Uterus (tissue), 4 donors: ENCODE data around the gene SRSF11. TPM values are rescaled to one million over a fixed set of nuclear protein-coding genes. Genes with fewer than 3 reads are reported as not detected.
"Not testable (repeated sequence)": the region's sequence is repeated elsewhere in the genome, so short reads cannot be mapped to it uniquely, and the experiment has no call there.

Source experiments
- DNase-seq, 2 donors: peaks; one replicate each; pipeline ENCODE4 v3.0.0-alpha.2; 2019 to 2020
- H3K27ac ChIP-seq, 2 donors: fragments of 200-600 bp; sonication (generic); 1 replicate in 1 of 2; 2 replicates in 1 of 2; pipeline ENCODE4 v1.5.1; 2016 to 2018
- H3K27me3 ChIP-seq, 2 donors: fragments of 200-600 bp; sonication (generic); one replicate each; pipeline ENCODE4 v1.5.1; 2018 to 2019; ENCODE audit warnings: control low read depth in 1 of 2
- H3K36me3 ChIP-seq, 2 donors: fragments of 200-600 bp; sonication (generic); one replicate each; pipeline ENCODE4 v1.5.1; 2019; ENCODE audit warnings: control low read depth in 1 of 2
- H3K4me1 ChIP-seq, 2 donors: fragments of 200-600 bp; sonication (generic); one replicate each; pipeline ENCODE4 v1.5.1; 2018 to 2019; ENCODE audit warnings: control low read depth in 1 of 2
- H3K4me3 ChIP-seq, 2 donors: fragments of 200-600 bp; sonication (generic); 1 replicate in 1 of 2; 2 replicates in 1 of 2; pipeline ENCODE4 v1.5.1; 2018 to 2019; ENCODE audit warnings: mild to moderate bottlenecking in 1 of 2
- H3K9me3 ChIP-seq, 2 donors: fragments of 200-600 bp; sonication (generic); one replicate each; pipeline ENCODE4 v1.5.1; 2019; ENCODE audit warnings: control low read depth in 1 of 2
- CTCF ChIP-seq, 4 experiments: fragments of 200-600 bp in 2 of 4; fragments of 450-650 bp in 2 of 4; sonication (generic) in 2 of 4; IDR thresholded peaks; one replicate each; pipeline ENCODE4 v1.5.1; 2016 to 2019; ENCODE audit warnings: antibody characterized with exemption in 4 of 4, mild to moderate bottlenecking in 2 of 4, moderate library complexity in 1 of 4
- POLR2A ChIP-seq, 2 donors: fragments of 450-650 bp; IDR thresholded peaks; one replicate each; pipeline ENCODE4 v1.6.1; 2016; ENCODE audit warnings: antibody characterized with exemption in 2 of 2, mild to moderate bottlenecking in 1 of 2, moderate library complexity in 1 of 2
- intact Hi-C: fragments of 100-400 bp; cut with DNase I; formaldehyde crosslinking; loops from one replicate; pipeline ENCODE4 v1.15.1; 2023; ENCODE audit warnings: low total_unique reads
- total RNA-seq, 4 donors: library from RNA; depleted of rRNA in 3 of 4; stranded (reverse); fragments of >200 nt in 3 of 4; gene quantifications; one replicate each; pipeline versions ENCODE4 v1.1.0 to v1.2.4, GENCODE V29; 2014 to 2023
- donor health status: DM: yes; HTN: yes; CAD: no.

The SRSF11 gene
- total RNA-seq: 100 to 1,000 TPM; 172 to 316 (median 237) TPM

- H3K4me1 ChIP-seq: peaks cover 4 to 25% of the 10 kb centered on the region in 2 donors
- intact Hi-C loops: no loop called here
Measured at GRCh38 chr1:70221238-70222121, at the start of gene SRSF11. Gene SRSF11 (plus strand): TSS chr1:70221380. CDS start chr1:70221637, 257 bp downstream.

GRCh38 chr1:70171512-70171911 lies 49.7 kb upstream of the SRSF11 start:
- no peak overlapping the region for H3K27ac ChIP-seq
- intact Hi-C loops: no loop called here
- no peak for TF ChIP-seq POLR2A (IDR thresholded peaks at IDR 0.05)
- no peak for TF ChIP-seq CTCF (IDR thresholded peaks at IDR 0.05)
- DNase-seq: no peak
- H3K9me3 ChIP-seq: no peaks in the 10 kb centered on the region
- H3K4me3 ChIP-seq: no peak overlapping the region
- H3K36me3 ChIP-seq: no peaks in the 10 kb centered on the region
- no peaks in the 10 kb centered on the region for H3K4me1 ChIP-seq
- no peaks in the 10 kb centered on the region for H3K27me3 ChIP-seq

More at GRCh38 chr1:70221238-70222121, at the start of gene SRSF11:
- peak within 1 kb of the TSS; percentile 96 to 97 for H3K27ac ChIP-seq
- H3K27me3 ChIP-seq: no peaks in the 10 kb centered on the region
- peak; percentile 95 to 97 for DNase-seq
- no peaks in the 10 kb centered on the region for H3K36me3 ChIP-seq
- no peaks in the 10 kb centered on the region for H3K9me3 ChIP-seq
- H3K4me3 ChIP-seq: peak within 1 kb of the TSS; percentile 67 to 83
- peak; percentile 82 for TF ChIP-seq POLR2A (IDR thresholded peaks at IDR 0.05)
- TF ChIP-seq CTCF (IDR thresholded peaks at IDR 0.05): peak in 3 of 4 experiments; percentile 8 to 28 (median 11)

GRCh38 chr1:70185181-70185580 lies 36.0 kb upstream of the SRSF11 start:
- H3K27me3 ChIP-seq, intact Hi-C loops, DNase-seq, H3K36me3 ChIP-seq, H3K4me3 ChIP-seq, H3K27ac ChIP-seq, H3K4me1 ChIP-seq, H3K9me3 ChIP-seq: not testable (repeated sequence)

- DNase-seq: no peak
- Histone ChIP-seq H3K4me1 (no peaks in the 10 kb centered on the region), H3K27ac (no peak overlapping the region), H3K27me3 (no peaks in the 10 kb centered on the region), H3K36me3 (no peaks in the 10 kb centered on the region), H3K9me3 (no peaks in the 10 kb centered on the region), H3K4me3 (no peak overlapping the region)
- intact Hi-C loops: no loop called here
- no peak for TF ChIP-seq CTCF (IDR thresholded peaks at IDR 0.05)
- TF ChIP-seq POLR2A (IDR thresholded peaks at IDR 0.05): no peak
Measured at GRCh38 chr1:70188522-70188921, 32.7 kb upstream of the SRSF11 start.

GRCh38 chr1:70190180-70190579 lies 31.0 kb upstream of the SRSF11 start:
- TF ChIP-seq CTCF (IDR thresholded peaks at IDR 0.05) (no peak), POLR2A (IDR thresholded peaks at IDR 0.05) (no peak)
- H3K4me1 ChIP-seq: no peaks in the 10 kb centered on the region
- H3K27ac ChIP-seq: no peak overlapping the region
- intact Hi-C loops: no loop called here
- no peak for DNase-seq
- H3K36me3 ChIP-seq: no peaks in the 10 kb centered on the region
- H3K9me3 ChIP-seq: no peaks in the 10 kb centered on the region
- no peak overlapping the region for H3K4me3 ChIP-seq
- H3K27me3 ChIP-seq: no peaks in the 10 kb centered on the region

GRCh38 chr1:70192446-70192845 lies 28.7 kb upstream of the SRSF11 start:
- H3K4me3 ChIP-seq, H3K9me3 ChIP-seq, intact Hi-C loops, H3K27me3 ChIP-seq, H3K36me3 ChIP-seq, H3K27ac ChIP-seq, H3K4me1 ChIP-seq, DNase-seq: not testable (repeated sequence)
